CD4-positive, alpha-beta T cell treated with Interleukin-4 for 1 hour (primary cell): Measurements from ENCODE around the gene DHDDS.

Experiments
- DNase-seq, 2 donors: peaks; one replicate each; pipeline ENCODE4 v3.0.0-alpha.2; 2020 to 2022

Gene DHDDS

GRCh38 chr1:26418865-26419349 is 13.2 kb upstream of the DHDDS start:
- no peak for DNase-seq

DNA sequence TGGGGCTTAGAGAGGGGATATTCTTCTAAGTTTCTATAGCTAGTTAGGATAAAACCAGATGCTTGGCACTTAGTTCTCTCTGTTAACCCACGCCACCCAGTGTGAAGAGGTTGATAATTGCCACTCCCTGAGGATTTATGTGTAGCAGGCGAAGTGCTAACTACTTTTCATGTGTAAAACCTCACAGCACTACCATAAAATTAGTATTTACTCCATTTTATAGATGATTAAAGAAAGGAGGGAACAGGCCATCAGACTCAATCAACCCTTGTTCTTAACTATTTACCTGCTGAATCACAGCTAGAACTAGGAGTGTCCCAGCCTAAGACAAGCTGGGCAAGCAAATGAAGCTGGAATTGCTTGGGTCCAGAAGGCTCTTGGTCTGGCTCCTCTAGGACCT is 12.6 kb upstream of the DHDDS start:
- DNase-seq = no peak

- no peak for DNase-seq
Observed at GRCh38 chr1:26429721-26430120, 2.4 kb upstream of the DHDDS start.

DNA sequence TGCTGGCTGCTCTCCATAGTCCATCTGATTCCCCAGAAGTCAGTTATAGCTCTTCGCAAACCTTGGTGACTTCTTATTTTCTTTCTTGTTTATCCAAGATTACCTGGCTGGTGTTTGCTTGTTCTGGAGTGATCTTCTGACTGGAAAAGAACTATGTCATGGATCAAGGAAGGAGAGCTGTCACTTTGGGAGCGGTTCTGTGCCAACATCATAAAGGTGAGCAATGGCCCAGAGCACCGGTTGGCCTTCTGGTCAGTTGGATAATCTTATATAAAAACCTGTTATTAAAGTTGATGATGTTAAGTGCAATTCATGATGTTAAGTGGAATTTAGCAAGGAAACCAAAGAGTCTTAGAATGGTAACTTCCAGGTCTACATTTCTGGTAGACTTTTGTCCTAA is 672 bp downstream of the DHDDS start:
- DNase-seq = no peak

DNA sequence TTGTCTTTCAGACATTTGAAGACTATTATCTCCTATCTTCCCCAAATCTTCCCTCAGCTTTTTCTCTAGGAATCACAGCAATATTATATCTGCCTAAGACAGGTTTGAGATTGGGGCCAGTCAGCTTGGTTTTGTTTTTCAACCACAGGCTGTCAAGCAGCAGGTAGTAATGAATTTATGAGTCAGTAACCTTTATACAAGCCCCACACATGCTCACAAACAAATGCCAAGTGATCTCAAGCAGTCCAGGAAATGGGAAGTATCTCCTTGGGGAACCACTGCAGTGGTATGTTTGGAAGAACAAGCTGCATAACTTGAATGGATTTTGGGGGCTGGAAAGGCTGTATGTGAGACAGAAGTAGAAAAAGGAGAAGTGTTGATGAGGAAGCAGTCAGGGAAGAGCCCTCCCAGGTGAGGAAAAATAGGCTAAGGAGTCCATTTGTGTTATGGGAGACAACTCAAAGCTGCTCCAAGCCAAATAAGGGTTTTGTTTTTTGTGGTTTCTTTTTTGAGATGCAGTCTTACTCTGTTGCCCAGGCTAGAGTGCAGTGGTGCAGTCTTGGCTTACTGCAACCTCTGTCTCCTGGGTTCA is 2.1 kb downstream of the DHDDS start:
- DNase-seq = no peak

GRCh38 chr1:26438041-26438440 is 5.9 kb downstream of the DHDDS start:
- DNase-seq = no peak

DNA sequence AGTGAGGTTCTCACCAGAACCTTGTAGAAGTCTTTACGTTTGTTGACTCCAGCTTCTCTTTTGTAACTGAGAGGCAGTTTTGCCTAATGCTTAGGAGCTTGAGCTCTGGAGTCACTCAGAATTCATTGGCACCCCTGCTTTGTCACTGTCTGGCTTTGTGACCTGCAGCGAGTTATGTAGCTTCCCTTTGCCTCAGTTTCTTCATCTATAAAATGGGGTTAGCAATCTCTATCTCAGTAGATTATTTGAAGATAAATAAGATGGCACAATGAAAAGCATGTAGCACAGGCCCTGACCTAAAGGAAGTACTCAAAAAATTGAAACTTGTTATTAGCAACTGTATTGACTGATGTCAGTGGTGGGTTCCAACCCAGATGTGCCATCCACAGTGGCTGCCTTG is 8.1 kb downstream of the DHDDS start:
- DNase-seq = no peak

GRCh38 chr1:26449868-26450267 is 17.7 kb downstream of the DHDDS start:
- DNase-seq = no peak

GRCh38 chr1:26450908-26451307 is 18.8 kb downstream of the DHDDS start:
- DNase-seq = no peak

DNA sequence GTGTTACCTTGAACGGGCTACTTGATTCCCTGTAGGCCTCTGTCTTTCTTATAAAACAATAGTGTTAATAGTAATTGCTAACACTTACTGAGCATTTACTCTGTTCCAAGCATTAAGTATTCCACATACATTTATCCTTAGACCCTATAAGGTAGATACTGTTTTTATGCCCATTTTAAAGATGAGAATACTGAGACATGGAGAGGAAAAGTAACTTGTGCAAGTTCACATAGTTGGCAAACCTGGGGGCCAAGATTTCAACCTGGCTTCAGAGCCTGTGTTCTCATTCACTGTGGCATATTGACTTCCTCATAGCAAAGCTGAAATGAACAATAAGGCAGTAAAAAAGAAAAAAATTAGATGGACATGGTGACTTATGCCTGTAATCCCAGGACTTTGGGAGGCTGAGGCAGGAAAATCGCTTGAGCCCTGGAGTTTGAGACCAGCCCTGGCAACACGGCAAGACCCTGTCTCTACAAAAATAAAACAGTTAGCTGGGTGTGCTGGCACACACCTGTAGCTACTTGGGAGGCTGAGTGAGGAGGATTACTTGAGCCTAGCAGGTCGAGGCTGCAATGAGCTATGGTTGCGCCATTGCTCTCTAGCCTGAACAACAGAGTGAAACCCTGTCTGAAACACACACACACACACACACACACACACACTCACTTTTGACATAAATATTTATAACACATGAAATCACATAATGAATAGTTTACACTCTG is 20.5 kb downstream of the DHDDS start:
- DNase-seq = no peak

DNA sequence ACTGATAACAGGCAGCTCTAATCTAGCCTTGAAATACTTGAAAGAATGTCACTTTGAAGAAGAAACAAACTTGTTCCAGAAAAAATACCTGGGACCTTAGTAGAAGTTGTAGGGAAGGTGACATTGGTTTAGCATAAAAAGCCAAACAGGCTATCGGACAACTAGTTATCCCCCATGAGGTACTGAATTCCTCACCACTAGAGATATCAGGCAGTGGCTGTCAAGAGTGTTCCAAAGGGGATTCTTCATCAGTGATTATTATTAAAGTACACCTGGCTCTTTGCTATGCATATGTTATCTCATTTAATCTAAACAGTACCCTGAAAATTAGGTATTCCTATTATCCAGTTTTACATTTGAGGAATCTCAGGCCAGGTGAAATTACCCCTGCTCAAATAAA is 27.0 kb downstream of the DHDDS start:
- no peak for DNase-seq

DNA sequence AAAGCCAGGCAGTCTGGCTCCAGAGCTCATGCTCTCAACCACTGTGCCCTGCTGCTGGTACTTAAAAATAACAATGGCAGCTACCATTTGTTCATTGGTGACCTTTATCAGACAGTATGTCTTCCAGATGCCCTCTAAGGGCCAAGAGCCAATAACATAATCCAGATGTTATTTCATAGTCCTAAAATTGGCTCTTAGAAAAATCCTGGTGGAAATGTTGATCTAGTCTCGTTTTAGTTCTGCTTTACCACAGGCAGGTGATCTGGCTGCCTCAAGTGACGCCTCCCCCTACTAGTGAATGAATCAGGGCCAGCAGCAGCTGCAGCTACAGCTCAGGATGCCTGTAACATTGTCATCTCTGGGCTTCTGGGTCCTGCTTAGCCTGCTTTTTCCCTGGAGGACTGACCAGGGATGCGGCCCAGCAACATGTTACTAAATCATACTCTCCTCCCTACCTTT is 27.5 kb downstream of the DHDDS start:
- no peak for DNase-seq

DNA sequence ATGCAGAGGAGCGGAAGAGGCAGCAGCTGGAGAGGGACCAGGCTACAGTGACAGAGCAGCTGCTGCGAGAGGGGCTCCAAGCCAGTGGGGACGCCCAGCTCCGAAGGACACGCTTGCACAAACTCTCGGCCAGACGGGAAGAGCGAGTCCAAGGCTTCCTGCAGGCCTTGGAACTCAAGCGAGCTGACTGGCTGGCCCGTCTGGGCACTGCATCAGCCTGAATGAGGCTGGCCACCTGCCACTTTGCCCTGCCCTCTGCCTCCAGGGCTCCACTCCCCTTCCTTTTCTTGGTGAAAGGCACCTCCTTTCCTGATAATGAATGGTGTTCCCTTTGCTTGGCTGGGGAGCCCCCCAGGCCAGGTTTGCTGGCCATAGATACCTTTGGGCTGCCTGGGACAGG is 36.8 kb downstream of the DHDDS start:
- DNase-seq = no peak

DNA sequence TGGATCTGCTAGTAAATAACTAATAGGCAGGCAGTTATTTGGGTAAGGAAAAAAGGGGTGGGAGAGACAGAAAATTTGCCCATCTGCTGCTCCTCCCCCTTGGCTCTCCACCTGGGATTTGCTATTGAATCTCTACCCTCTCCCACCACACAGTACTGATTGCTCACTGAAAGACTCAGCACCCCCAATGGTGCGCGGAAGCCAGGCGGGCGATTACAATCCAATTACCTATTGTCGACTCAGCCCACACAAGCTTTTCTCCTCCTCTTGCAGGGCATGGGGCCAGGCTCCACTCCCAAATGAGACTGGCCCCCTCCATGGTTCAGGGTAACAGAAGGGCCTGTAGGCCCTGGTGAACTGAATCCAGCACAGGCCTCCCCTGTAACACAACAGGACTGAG is 37.4 kb downstream of the DHDDS start:
- DNase-seq = no peak

DNA sequence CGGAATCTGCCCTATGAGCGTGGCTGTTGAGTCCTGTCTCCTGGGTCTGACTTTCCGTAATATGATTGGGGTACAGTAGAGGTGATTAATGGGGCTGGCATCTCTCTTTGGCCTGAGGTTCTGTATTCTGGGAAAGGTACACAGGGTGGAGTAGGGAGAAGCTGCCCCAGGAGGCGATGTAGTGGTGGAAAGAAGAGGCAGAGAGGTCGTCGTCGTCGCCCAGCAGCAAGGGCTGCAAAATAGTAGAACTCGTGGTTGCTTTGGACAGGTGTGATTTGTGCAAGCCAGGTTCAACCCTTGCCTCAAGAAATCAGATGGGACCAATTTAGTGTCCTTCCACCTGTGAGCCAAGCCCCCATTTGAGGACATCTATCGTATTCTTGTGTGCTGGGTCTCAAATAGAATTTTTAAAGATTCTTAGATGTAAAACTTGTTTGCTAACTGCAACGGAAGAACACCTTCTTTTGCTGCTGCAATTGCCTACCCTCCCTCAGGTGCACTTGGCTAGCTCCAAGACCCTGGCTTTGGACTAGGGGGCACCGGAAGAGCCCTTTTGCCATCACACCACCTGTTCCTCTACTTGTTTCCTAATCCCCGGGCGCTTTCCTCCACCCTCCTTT is 38.9 kb downstream of the DHDDS start:
- no peak for DNase-seq

GRCh38 chr1:26471498-26472319 is 39.6 kb downstream of the DHDDS start:
- DNase-seq = peak; percentile 20 to 37

GRCh38 chr1:26472320-26472900 is 40.3 kb downstream of the DHDDS start, which contains the start of gene HMGN2:
Gene HMGN2, plus strand, starts transcription at chr1:26472440. Its CDS starts 173 bp downstream, at chr1:26472613.
- peak; percentile 90 for DNase-seq

DNA sequence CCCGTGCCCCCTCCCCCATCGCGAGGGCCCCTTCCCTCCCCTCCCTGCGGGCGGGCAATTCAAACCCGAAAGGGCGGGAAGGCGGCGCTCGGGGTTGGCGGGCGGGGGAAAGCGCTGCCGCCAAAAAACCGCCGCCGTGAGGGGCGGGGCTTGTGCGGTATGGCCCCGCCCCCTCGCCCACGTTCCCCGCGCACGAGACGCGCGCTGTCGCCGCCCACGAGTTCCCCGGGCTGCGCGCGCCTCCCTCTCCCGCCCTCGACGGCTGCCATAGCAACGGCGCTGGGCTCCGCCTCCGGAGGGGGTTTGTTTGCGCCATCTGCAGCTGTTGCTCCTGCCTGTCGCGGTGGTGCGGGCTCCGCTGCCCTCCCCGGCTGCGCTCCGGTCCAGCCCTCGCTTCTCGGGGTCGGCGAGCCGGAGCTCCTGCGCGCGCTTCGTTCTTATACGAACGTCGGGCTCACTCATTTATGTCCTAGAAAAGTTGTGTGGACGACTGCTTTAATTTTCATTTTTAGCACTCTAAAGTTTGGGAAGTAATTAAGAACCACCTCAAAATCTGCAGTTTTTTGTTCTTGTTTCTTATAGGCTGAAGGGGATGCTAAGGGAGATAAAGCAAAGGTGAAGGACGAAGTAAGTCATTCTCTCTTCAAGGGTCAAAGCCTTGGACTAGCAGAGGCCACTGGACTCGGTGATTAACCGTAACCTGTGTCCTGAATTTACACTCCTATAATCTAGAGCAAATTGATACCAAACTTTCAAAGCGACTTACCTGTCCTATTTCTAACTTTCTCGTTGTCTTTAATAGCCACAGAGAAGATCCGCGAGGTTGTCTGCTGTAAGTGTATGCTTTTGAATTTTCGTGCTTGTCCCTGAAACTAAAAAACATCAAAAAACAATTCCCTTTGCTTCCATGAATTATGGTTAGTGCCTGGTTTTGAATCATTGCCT is 41.1 kb downstream of the DHDDS start:
- DNase-seq = peak; percentile 96

- DNase-seq = no peak
Observed at GRCh38 chr1:26474818-26475217, 42.7 kb downstream of the DHDDS start.

DNA sequence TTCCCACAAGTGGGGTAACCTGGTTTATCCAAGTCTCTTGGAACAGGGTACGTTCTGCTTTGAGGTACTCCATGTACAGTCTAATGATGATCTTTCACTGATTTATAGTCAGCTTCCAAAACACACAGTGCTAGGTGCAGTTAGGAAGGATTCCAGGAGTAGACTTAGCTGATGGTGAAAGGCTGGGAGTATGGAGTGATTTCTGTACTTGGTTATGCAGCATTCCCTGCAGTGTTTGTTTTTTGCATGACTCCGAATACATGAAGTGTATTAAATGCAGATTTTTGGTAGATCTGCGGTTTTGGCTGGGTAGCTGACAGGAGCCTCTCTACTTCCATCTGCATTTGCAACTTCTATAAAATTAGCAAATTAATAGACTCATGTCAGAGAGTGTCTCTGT is 43.9 kb downstream of the DHDDS start:
- DNase-seq = no peak

DNA sequence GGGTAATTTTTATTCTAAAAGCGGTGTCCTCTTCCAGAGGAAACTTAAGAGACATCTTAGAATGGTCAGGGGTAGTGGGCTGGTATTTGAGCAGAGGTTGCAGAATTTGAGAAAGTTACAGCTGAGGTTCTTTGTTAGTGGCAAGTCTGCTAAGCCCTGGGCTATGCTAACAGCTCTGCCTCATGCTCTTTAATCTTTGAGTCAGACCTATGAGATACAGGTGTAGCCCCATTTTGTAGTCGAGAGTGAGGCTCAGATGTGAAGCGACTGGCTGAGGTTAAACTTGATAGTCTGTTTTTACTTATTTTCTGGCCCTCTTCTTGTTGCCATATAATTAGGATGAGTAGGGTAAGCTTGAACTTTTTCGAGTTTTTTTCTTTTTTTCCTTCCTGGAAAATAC is 44.8 kb downstream of the DHDDS start:
- DNase-seq = no peak
